Left renal cortex interstitium (tissue), 4 donors: Measurements from ENCODE around the gene FNBP1. TPM values are rescaled to one million over a fixed set of nuclear protein-coding genes. Genes with fewer than 3 reads are reported as not detected.
"Not testable (repeated sequence)": the region's sequence is repeated elsewhere in the genome, so short reads cannot be mapped to it uniquely, and the experiment has no call there.

Experiments used
- DNase-seq, 4 donors: peaks; one replicate each; pipeline ENCODE4 v3.0.0-alpha.2; 2013; ENCODE audit warnings: low read depth in 4 of 4, low spot score in 2 of 4, missing footprints in 1 of 4
- polyA plus RNA-seq, 4 donors: library from polyadenylated mRNA; unstranded; fragments of 120-200 nt; gene quantifications; one replicate each; pipeline ENCODE4 v1.2.1, GENCODE V29; 2013; ENCODE audit not compliant: insufficient read length in 4 of 4

FNBP1 gene
- polyA plus RNA-seq, 4 donors = 37.8 to 51.8 (median 46.6) TPM

DNA sequence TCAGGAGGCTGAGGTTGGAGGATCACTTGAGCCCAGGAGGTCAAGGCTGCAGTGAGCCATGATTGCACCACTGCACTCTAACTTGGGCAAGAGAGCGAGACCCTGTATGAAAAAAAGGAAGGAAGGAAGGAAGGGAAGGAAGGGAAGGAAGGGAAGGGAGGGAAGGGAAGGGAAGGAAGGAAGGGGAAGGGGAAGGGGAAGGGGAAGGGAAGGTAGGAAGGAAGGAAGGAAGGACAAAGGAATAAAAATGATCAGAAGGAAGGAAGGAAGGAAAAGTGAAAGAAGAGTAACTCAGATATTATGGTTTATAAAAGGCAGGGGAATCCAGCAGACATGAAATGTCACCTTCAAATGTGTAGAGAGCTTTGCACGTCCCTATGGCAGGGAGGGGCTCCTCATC, 143.4 kb downstream of the FNBP1 start:
- no peak for DNase-seq

DNA sequence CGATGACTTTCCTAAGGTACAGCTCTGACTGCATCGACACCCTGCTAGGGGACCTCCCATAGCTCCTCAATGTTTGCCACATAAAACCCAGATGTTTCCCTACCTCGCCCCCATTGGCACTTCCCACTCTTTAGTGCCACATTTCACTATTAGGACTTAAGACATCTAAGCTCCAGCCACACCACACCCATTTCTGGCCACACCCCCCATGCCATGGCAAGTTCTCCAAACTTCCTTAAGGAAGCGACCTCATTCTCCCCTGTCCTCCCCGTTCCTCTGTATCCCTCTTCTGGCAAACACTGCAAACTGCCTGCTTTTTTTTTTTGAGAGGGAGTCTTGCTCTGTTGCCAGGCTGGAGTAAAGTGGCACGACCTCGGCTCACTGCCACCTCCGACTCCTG, 144.8 kb downstream of the FNBP1 start:
- no peak for DNase-seq

DNA sequence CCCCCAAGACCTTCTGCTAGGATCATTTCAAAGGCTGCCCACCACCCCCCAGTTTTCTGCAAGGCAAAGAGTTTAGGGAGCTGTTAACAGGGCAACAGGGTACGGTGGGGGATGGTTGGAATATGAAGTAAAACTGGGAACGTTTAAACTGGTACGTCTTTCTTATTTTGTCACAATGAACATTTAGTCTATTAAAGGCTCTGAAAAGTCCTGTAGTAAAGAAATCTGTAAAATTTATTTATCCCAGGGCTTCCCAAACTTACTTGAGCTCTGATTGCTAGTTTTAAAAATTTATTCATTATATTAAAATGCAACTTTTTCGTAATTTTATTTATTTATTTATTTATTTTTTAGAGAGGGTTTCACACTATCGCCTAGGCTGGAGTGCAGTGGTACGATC, 145.7 kb downstream of the FNBP1 start:
- DNase-seq = no peak

DNA sequence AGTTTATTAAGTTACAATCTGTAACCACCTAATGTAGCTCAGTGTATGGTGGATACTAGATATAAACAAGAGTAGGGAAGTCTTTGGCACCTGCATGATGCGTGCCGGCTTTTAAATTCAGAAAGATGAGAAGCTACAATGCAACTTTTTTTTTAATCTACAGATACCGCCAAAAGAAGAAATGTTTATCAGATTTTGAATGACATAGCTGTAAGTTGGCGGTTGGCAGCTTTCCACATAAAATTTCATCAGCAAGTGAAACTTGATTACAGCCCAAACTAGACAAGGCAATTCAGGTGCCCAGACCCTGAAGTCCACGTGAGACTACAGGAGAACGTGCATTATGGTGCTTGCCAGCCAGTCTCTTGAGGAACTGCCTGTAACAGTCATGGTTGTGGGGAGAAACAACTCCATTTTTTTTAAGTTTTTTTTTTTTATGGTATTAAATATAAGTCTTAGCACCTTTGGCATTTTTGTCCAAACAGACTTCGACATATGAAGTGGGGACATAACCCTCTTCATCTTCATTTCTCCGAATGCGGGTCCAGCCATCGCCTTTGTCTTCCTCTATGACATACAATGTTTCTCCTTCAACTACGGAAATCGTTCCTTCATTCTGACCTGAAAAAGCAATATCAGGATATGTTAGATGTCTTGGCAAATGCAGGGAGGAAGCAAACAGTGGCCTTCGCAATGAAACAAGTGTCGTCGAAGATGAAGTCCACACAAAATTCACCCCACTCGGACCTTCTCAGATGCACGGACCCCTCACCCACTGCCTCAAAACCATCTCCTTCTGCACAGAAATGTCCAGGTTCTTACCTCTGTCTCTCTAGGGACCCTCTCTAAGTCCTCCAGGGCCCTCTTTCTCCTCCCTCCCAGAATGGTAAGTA, 147.4 kb downstream of the FNBP1 start:
- no peak for DNase-seq

DNA sequence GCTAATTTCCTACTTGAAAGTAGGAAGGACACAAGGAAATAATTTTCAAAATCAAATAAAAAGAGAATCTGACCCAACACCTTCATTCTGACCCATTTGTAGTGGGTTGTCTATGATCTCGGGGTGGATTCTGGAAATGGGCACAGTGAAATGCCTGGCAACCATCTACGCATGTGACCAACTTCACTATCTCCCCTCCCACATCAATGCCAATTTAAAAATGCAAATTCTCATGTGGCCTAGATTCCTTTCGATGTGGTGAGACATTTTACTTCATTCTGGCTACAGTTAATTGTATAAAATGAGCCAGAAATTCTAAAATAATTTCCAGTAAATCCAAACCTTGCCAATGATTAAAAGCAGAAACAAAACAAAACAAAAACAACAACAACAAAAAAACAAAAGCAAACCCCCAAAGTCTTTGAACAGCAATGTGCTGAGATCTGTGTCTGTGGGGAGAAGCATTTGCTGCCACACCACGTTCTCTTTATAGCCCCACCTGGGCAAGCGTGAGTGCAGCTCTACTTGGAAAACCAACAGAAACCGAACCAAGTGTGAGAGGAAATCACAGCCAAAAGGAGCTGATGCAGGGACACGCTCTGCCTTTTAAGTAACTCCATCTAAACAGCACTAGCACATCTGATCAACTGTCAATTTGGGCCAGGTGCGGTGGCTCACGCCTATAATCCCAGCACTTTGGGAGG, 148.7 kb downstream of the FNBP1 start:
- DNase-seq = no peak

DNA sequence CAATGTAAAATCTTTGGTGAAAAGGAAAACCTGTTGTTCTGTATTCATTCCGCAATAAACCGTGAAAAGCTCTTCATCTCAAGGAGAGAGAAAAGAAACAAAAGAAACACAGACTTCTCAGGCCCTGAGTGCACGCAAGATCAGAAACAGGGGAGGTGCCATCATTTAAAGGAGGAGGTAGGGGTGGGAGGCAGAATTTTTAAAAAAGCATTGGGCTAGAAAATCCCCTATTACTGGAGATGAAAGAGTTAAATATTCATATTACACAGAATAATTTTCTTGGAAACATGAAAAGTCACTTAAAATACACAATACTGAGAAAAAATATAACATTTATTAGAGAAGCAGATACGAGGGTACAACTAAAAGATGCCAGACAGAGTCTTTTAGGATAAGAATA, 151.4 kb downstream of the FNBP1 start:
- DNase-seq = no peak

DNA sequence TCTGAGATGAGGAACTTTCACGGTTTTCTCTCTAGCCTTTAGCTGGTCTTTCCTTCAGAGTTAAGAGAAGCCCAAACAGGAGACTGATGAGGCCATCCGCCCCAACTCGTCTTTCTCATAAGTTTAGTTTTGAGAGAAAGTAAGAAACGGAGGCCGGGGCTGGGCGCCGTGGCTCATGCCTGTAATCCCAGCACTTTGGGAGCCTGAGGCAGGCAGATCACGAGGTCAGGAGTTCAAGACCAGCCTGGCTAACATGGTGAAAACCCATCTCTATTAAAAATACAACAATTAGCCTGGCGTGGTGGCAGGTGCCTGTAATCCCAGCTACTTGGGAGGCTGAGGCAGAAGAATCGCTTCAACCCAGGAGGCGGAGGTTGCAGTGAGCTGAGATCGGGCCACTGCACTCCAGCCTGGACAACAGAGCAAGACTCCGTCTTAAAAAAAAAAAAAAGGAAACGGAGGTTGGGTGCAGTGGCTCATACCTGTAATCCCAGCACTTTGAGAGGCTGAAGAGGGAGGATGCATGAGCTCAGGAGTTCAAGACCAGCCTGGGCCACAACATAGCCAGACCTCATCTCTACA, 152.2 kb downstream of the FNBP1 start:
- DNase-seq = not testable (repeated sequence)

DNA sequence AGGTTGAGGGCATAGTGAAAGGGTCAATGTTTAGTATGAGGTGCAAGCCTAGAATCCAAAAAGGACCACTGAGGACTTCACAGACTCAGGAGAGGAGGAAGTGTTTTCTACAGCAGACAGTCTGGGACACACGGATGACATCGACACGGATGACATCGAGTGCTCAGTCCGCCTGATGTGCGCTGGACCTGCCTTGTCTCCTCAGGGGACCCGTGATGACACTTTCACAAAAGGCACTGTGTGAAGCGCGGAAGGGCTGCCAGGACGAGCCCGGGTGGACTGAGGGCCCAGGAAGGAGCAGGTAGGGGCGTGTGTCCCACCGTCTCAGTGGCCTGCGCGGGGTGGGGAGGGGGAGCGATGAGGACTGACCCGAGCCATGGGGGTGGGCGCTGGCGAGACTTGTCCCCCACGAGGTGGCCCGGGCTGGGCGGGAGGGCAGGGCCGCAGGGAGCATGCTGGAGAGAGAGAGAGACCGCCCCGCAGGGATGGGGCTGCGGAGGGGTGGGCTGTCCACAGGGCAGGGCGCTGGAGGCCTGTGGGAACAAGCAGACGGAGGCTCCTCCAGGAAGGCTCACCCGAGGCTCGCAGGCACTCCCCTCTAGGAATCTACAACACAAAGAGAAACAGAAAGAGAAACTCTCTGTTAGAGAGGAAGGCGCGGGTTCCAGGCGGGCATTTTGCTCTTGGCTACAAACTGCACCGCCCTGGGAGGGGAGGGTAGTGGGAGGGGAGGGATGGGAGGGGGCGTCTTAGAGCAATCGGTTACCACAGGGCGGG, 152.9 kb downstream of the FNBP1 start:
- DNase-seq = no peak

DNA sequence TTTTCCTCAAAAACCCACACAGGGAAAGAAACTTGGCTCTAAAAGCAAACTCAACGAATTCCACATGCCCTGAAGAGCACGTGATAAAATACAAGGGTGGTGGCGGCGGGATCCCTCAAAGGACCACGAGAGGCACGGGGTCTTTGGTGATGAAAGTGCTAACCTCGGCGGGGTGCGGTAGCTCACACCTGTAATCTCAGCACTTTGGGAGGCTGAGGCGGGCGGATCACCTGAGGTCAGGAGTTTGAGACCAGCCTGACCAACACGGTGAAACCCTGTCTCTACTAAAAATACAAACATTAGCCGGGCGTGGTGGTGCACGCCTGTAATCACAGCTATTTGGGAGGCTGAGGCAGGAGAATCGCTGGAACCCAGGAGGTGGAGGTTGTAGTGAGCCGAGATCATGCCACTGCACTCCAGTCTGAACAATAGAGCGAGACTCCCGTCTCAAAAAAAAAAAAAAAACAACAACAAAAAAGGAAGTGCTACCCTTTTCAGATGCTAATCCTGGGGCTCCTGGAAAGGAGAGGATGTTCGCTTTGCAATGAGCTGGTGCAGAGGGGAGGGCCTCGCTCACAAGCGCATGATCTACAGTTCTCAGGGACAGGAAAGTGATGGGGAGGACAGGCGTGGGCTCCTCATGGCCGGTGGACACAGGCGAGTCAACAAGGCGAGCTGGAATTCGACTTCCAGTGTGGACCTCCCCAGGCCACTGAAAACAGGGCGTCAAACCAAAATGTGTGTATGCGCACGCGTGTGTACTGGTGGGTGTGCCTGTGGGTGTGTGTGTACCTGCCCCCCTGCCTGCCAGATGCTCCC, 153.7 kb downstream of the FNBP1 start:
- DNase-seq = no peak

DNA sequence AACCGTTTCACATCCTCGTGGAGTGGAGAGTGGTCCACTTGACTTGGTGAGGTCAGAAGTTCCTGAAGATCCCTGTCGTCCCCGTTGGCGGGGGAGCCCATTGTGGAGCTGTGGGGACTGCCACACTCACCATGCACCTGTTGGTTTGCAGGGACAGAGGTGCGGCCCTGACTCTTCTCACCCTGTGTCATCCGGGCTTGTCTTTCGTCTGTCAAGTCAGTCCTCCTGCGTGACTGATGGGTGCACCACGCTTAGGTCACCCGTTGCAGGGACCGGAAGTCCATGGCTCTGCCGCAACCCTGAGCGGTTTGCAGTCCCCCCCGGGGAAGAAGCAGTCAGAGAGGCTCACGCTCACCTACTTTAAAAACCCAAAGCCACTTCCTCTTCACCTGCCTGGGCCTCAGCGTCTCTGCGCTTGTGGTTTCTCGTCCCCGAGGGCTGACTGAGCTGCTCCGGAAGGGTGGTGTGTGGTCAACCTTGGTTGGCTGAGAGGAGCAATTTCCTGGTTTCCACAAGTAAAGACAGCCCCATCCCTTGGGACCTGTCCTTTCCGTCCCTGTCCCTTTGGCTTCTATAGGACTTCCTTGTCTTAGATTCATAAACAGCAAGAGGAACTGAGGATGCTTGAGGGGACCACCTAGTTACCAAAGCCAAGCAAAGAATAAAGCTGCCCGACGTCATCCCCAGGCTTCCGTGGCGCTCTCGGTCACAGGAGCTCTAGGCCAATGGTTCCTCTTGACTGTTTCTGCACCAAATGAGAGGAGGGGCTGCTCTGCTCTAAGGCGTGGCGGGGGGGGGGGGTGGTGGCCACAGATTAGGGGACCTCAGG, 154.5 kb downstream of the FNBP1 start:
- DNase-seq = no peak

DNA sequence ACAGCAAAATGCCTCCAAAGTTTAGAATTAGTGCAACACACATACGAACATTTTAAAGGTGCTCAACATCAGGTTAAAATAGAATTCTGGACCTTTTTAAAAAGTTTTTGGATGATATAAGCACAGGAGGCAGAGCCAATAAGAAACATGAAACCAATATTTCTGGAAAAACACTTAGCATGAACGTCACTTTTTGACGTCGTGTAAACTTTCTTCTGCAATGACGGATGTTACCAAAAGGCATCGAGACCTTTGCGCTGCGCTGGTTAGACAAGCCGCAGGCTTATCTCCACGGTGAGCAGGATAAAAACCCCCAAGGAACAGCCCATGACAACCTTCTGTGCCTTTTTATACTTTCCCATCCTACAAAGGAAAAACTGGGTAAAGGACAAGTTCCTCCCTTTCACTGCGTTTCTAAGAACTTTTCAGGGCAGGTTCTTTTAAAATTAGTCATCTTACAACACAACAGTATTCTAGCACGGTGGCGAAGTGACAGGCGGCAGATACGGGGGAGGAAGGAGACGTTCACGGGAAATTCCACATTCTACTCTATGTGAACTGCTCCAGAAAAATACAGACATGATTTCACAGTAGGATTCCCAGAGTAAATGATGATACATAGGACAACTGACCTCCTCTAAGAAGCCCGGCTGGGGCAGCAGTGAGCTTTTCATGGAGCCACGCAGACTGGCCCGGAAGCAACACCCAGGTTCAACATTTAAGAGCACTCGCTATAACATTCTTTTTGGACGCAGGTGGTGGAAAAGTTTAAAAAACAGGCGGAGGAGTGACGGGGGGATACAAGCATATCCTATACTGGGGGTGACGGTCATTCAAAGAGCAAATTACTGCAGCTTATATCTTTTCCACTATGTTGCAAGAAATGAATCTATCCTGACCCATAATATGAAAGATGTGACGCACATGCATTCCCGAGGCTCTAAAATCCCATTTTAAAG, 155.4 kb downstream of the FNBP1 start:
- no peak for DNase-seq

DNA sequence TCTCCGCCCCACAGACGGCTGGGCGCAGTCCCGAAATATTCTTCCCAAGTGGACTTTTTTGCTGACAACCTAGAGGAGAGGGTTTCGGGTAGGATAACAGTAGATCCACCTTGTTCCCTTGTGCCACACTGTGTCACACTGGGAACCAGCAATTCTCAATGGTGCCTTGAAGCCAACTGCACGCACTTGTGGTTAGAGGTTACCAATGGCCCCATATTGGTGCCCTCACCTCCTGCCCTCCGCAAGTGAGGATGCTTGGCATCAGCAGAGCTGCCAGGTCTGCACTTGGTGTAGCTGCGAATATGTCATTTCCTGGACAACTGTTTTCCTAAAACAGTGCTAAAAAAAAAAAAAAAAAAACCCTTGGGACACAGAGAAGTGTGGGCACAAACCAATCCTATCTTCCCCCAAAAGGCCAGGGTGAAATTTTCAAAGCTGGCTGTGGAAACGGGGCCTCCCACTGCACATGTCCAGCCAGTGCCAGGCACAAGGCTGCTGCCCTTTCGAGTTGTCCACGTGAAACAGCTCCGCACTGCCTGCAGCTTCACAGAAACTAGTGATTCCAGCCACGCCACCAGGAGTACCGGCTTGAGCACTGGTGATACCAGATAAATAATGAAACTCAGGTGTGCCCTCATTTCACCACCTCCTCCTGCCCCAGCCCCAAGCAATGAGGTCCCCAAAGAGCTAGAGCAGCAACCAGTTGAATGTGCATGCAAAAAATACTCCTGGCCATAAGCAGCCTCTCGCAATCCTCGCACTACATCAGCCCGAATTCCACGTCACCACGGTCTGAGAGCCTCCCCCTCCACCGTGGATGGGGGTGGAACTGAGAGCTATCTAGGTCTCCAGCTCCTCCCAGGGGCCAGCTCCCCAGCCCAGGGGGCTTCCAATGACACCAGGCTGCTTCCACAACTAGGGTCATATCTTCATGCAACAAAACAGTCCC, 156.5 kb downstream of the FNBP1 start:
- no peak for DNase-seq

DNA sequence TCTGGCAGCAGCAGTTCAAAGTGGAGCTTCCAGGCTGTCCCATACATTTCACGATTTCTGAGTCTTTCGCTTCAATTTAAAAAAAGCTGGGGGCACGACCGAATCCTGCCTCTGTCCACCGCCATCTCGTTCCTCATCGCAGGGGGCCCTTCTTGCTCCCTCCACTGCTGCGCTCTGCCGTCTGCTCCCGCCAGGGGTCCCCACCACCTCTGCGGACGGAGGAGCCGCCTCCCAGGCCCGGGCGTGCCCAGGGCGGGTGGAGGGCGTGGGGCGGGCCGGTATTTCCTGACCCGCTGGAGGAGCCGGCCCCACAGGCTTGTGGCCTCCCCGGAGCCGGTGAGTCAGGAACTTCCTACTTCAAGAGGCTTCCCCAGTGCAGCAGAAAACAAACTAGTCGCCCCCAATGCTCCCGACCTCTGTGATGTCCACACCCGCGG, 157.3 kb downstream of the FNBP1 start:
- peak in 2 of 4 donors; percentile 47 to 71 for DNase-seq

DNA sequence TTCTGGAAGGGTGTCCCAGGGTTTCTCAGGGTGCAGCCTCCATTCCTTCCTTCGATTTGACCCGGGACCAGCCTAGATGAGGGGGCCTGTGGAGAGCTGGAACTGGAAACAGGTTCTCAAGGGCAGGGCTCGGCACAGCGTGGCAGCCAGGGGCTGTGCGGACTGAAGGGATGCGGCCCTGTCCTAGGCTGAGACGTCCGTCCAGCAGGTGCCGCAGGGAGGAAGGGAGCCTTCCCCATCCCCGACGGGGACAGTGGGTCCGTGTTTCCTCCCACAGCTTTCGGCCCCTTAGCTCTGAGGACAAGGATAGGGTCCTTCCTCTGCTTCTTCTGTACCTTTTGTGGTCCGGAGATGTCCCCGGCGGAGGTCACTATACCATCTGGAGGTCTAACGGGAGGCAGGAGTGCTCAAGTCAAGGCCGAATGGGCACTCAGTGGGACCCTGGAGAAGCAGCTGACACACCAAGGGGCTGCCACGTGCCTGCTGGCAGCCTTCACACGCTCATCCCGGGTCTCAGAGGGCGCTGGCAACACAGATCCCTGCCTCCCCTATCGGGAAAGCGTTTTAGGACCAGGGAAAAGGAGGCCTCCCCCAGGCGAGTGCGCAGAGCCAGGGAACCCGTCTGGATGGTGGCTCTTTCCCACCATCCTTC, 157.8 kb downstream of the FNBP1 start:
- no peak for DNase-seq

DNA sequence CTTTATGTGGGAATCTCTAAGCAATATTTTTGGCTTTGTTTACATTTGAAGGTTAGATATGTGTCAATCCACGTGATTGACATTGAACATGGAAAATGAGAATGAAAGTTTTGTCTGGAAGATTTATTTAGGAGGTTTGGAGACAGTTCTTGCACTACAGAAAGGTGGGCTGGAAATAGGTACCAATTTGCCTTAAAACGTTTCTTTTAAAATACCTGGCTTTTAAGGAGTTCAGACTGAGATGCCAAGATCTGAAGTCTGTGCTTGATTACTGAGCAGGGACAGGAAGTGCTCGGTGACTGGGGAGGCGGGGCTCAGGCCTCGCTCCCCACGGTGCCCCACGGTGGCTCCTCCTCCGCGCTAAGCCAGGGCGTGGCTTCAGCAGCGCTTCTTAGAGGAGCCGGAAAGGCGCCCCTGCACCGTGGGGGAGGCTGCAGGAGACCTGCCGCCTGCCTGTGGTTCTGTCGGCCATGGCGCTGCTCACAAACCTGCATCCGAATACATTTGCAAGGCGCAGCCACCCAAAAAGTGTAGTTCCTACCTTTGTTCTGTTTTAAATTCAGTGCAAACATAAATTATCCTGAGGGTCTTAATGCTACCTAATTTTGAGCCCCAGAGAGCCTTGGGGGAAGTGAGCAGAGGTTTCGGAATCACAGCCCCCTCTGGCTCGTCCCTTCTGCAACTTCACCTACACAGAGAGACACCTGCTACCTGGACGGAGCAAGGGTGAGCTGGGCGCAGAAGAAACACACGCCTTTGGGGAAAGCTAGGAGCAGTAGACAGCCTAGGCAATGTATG, 158.6 kb downstream of the FNBP1 start:
- peak in 3 of 4 donors; percentile 54 to 85 (median 79) for DNase-seq
